CD14-positive monocyte (primary cell): ENCODE data around the gene COL4A1. TPM values are rescaled to one million over a fixed set of nuclear protein-coding genes. Genes with fewer than 3 reads are reported as not detected.

Source experiments
- DNase-seq, 3 donors: peaks; one replicate each; pipeline ENCODE4 v3.0.0-alpha.2; 2011 to 2022
- H2AFZ ChIP-seq: 2 replicates; pipeline ENCODE4 v1.6.0; 2012; ENCODE audit warnings: mild to moderate bottlenecking, low read depth, low read length, inconsistent platforms; ENCODE audit not compliant: insufficient read depth, poor library complexity, severe bottlenecking
- H3K27ac ChIP-seq, 2 donors: 1 replicate in 1 of 2; 2 replicates in 1 of 2; pipeline ENCODE4 v1.5.1; 2012 to 2013; ENCODE audit warnings: low read length in 2 of 2, control low read depth in 1 of 2, inconsistent platforms in 1 of 2, low read depth in 1 of 2, mild to moderate bottlenecking in 1 of 2
- H3K27me3 ChIP-seq, 2 donors: one replicate each; pipeline versions ENCODE4 v1.6.0 to v1.6.1; 2011 to 2013; ENCODE audit warnings: low read length in 2 of 2; ENCODE audit not compliant: control insufficient read depth in 2 of 2, insufficient read depth in 2 of 2
- H3K36me3 ChIP-seq, 2 donors: replicated peaks in 1 of 2; 1 replicate in 1 of 2; 2 replicates in 1 of 2; pipeline versions ENCODE4 v1.5.1 to v1.6.1; 2012 to 2013; ENCODE audit warnings: low read length in 2 of 2, control low read depth in 1 of 2, inconsistent platforms in 1 of 2, mild to moderate bottlenecking in 1 of 2; ENCODE audit not compliant: insufficient read depth in 2 of 2, control insufficient read depth in 1 of 2
- H3K4me1 ChIP-seq, 2 donors: 1 replicate in 1 of 2; 2 replicates in 1 of 2; pipeline versions ENCODE4 v1.5.1 to v1.6.1; 2012 to 2013; ENCODE audit warnings: low read length in 2 of 2, control low read depth in 1 of 2, inconsistent platforms in 1 of 2, mild to moderate bottlenecking in 1 of 2, moderate library complexity in 1 of 2; ENCODE audit not compliant: insufficient read depth in 2 of 2, control insufficient read depth in 1 of 2
- H3K4me2 ChIP-seq: replicated peaks from 2 replicates; pipeline ENCODE3; 2012; ENCODE audit warnings: low read length, moderate library complexity, mild to moderate bottlenecking; ENCODE audit not compliant: poor library complexity, severe bottlenecking; ENCODE audit errors: extremely low read depth
- H3K4me3 ChIP-seq, 3 experiments: fragments of 200-600 bp in 1 of 3; sonication (generic) in 1 of 3; replicated peaks in 1 of 3; 1 replicate in 2 of 3; 2 replicates in 1 of 3; pipeline ENCODE4 v1.5.1; 2011 to 2013; ENCODE audit warnings: low read length in 3 of 3, mild to moderate bottlenecking in 3 of 3, control low read depth in 2 of 3, low read depth in 2 of 3, inconsistent platforms in 1 of 3, moderate library complexity in 1 of 3
- H3K79me2 ChIP-seq: 2 replicates; pipeline ENCODE4 v1.6.0; 2012; ENCODE audit warnings: mild to moderate bottlenecking, control low read depth, inconsistent platforms, low read length, moderate library complexity; ENCODE audit not compliant: insufficient read depth
- H3K9ac ChIP-seq: 2 replicates; pipeline ENCODE4 v1.6.0; 2017; ENCODE audit warnings: low read length, mild to moderate bottlenecking; ENCODE audit not compliant: insufficient read depth, poor library complexity, severe bottlenecking
- H3K9me3 ChIP-seq, 2 donors: replicated peaks in 1 of 2; 1 replicate in 1 of 2; 2 replicates in 1 of 2; pipeline versions ENCODE4 v1.5.1 to v1.6.1; 2012 to 2013; ENCODE audit warnings: low read length in 2 of 2, control low read depth in 1 of 2; ENCODE audit not compliant: control insufficient read depth in 1 of 2, insufficient read depth in 1 of 2
- H4K20me1 ChIP-seq: 2 replicates; pipeline ENCODE4 v1.6.0; 2012; ENCODE audit warnings: mild to moderate bottlenecking, low read length, control low read depth, moderate library complexity; ENCODE audit not compliant: insufficient read depth
- H3K27ac Mint-ChIP-seq, 7 donors: one replicate each; pipeline ENCODE4 v1.8.0; 2020; ENCODE audit warnings: mild to moderate bottlenecking in 7 of 7, mixed read lengths in 7 of 7, moderate library complexity in 6 of 7, inconsistent platforms in 2 of 7
- H3K27me3 Mint-ChIP-seq, 3 donors: one replicate each; pipeline ENCODE4 v1.8.0; 2021 to 2022; ENCODE audit warnings: low read depth in 3 of 3, mild to moderate bottlenecking in 3 of 3, mixed read lengths in 3 of 3, moderate library complexity in 3 of 3, inconsistent platforms in 1 of 3
- H3K36me3 Mint-ChIP-seq, 2 donors: one replicate each; pipeline ENCODE4 v1.8.0; 2020; ENCODE audit warnings: mixed read lengths in 2 of 2, inconsistent platforms in 1 of 2, mild to moderate bottlenecking in 1 of 2
- H3K4me1 Mint-ChIP-seq: one replicate; pipeline ENCODE4 v1.8.0; 2020; ENCODE audit warnings: mild to moderate bottlenecking, mixed read lengths
- H3K4me3 Mint-ChIP-seq, 2 donors: one replicate each; pipeline ENCODE4 v1.8.0; 2020; ENCODE audit warnings: mild to moderate bottlenecking in 2 of 2, mixed read lengths in 2 of 2, moderate library complexity in 1 of 2
- H3K9me3 Mint-ChIP-seq, 7 donors: one replicate each; pipeline ENCODE4 v1.8.0; 2020 to 2022; ENCODE audit warnings: mixed read lengths in 7 of 7, mild to moderate bottlenecking in 6 of 7, moderate library complexity in 6 of 7, inconsistent platforms in 2 of 7
- CTCF ChIP-seq: fragments of 200-600 bp; IDR thresholded peaks from one replicate; pipeline ENCODE4 v1.8.0; 2022; ENCODE audit warnings: antibody characterized with exemption, mild to moderate bottlenecking
- WGBS: methylation state at CpG from one replicate; pipeline ENCODE4 v1.1.5; 2013; ENCODE audit warnings: missing lambda C conversion rate; ENCODE audit not compliant: insufficient coverage; 5-methylcytosine and 5-hydroxymethylcytosine counted together
- intact Hi-C, 2 donors: fragments of 100-400 bp; cut with micrococcal nuclease; formaldehyde crosslinking; loops; one replicate each; pipeline versions ENCODE4 v1.15.0 to v1.15.1; 2023
- polyA plus RNA-seq, 3 donors: library from polyadenylated mRNA; depleted of rRNA in 1 of 3; unstranded in 2 of 3; stranded (reverse) in 1 of 3; fragments of 300-500 nt in 2 of 3; fragments of >200 nt in 1 of 3; fragmentation: Illumina TruSeq in 2 of 3; gene quantifications; 1 replicate in 2 of 3; 2 replicates in 1 of 3; pipeline ENCODE4 v1.2.3, GENCODE V29; 2012 to 2021

The COL4A1 gene
- polyA plus RNA-seq, 3 donors = 0.16 to 0.25 TPM; not detected in 1

- Histone ChIP-seq H3K4me2 (no peak overlapping the region), H2AFZ (no peak overlapping the region), H3K36me3 (no peaks in the 10 kb centered on the region), H3K79me2 (no peaks in the 10 kb centered on the region), H3K27ac (no peak overlapping the region), H3K4me1 (no peaks in the 10 kb centered on the region), H3K9ac (no peak overlapping the region), H3K4me3 (no peak overlapping the region), H3K9me3 (no peaks in the 10 kb centered on the region), H3K27me3 (peaks cover 0 to 10% of the 10 kb centered on the region in 2 donors), H4K20me1 (no peaks in the 10 kb centered on the region)
- H3K4me1 Mint-ChIP-seq = no peaks in the 10 kb centered on the region
- DNase-seq = no peak
- H3K36me3 Mint-ChIP-seq = no peaks in the 10 kb centered on the region
- TF ChIP-seq CTCF = no peak
- intact Hi-C loops = no loop called here
- peaks cover 0 to 4% (median 2%) of the 10 kb centered on the region in 7 donors for H3K9me3 Mint-ChIP-seq
- H3K4me3 Mint-ChIP-seq = peak overlapping the region in 1 of 2 donors; percentile 16
- peaks cover 6 to 32% (median 10%) of the 10 kb centered on the region in 3 donors for H3K27me3 Mint-ChIP-seq
- H3K27ac Mint-ChIP-seq = no peak overlapping the region
- 60% methylated on average over 2 of the region's 4 CpGs for WGBS
Observed at GRCh38 chr13:110319397-110319773, 12.4 kb upstream of the COL4A1 start.

GRCh38 chr13:110318920-110319319 lies 12.0 kb upstream of the COL4A1 start:
- Histone ChIP-seq H3K9me3 (no peaks in the 10 kb centered on the region), H3K79me2 (no peaks in the 10 kb centered on the region), H3K4me2 (no peak overlapping the region), H3K36me3 (no peaks in the 10 kb centered on the region), H3K27me3 (peaks cover 0 to 10% of the 10 kb centered on the region in 2 donors), H2AFZ (no peak overlapping the region), H3K4me3 (no peak overlapping the region), H3K27ac (no peak overlapping the region), H4K20me1 (no peaks in the 10 kb centered on the region), H3K9ac (no peak overlapping the region), H3K4me1 (no peaks in the 10 kb centered on the region)
- no peak for TF ChIP-seq CTCF
- intact Hi-C loops = no loop called here
- peaks cover 10 to 34% (median 11%) of the 10 kb centered on the region in 3 donors for H3K27me3 Mint-ChIP-seq
- H3K36me3 Mint-ChIP-seq = no peaks in the 10 kb centered on the region
- no peak overlapping the region for H3K27ac Mint-ChIP-seq
- WGBS = 73% methylated on average over 5 of the region's 7 CpGs
- DNase-seq = no peak
- H3K4me1 Mint-ChIP-seq = no peaks in the 10 kb centered on the region
- H3K9me3 Mint-ChIP-seq = peaks cover 0 to 4% (median 2%) of the 10 kb centered on the region in 7 donors
- no peak overlapping the region for H3K4me3 Mint-ChIP-seq
